Measurements from ENCODE around the gene NUCB2. TPM values are rescaled to one million over a fixed set of nuclear protein-coding genes. Genes with fewer than 3 reads are reported as not detected.

NUCB2 gene
- total and polyA plus RNA-seq, 10 of the 15 experiments (the other 5 are each of a cell fraction or from before 2014, with no cell fraction given) = 16.0 to 74.1 (median 52.1) TPM

DNA sequence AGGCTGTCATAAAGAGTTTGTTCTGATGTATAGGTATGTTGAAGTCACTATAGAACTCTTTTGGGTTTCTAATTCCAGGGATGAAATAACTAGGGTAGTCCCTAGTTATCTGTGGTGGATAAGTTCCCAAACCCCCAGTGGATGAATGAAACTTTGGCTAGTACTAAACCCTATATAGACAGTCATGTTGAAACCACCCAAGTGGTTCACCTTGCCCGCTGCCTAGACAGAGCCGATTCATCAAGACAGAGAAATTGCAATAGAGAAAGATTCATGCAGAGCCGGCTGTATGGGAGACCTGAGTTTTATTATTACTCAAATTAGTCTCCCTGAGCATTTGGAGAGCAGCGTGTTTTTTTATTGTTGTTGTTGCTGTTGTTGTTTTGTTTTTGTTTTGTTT is 23.8 kb upstream of the NUCB2 start:
- ATAC-seq (no peak), DNase-seq (ENCODE audit: low read depth, low spot score) (no peak), FAIRE-seq (no peak)
- Histone ChIP-seq H2AFZ (ENCODE audit: control insufficient read depth, low read depth, low read length) (no peak overlapping the region), H4K20me1 (ENCODE audit: control insufficient read depth, insufficient read depth) (no peaks in the 10 kb centered on the region), H3K9me3 (replicated peaks; ENCODE audit: control insufficient read depth, insufficient read depth, low read length) (no peaks in the 10 kb centered on the region), H3K27me3 (replicated peaks in 1 of 2; ENCODE audit: control insufficient read depth in 2 of 2, insufficient read depth in 2 of 2, low read length in 1 of 2) (peaks cover 0 to 3% of the 10 kb centered on the region in 2 experiments; a peak in 1 of 4 replicates), H3K4me1 (ENCODE audit: control insufficient read depth, insufficient read depth, low read length) (no peaks in the 10 kb centered on the region), H3K79me2 (ENCODE audit: control insufficient read depth, insufficient read depth, low read length) (no peaks in the 10 kb centered on the region), H3K36me3 (ENCODE audit: control insufficient read depth in 2 of 2, insufficient read depth in 2 of 2, low read length in 1 of 2) (no peaks in the 10 kb centered on the region), H3K4me3 (no peak overlapping the region), H3K4me2 (ENCODE audit: control insufficient read depth, insufficient read depth) (no peak overlapping the region), H3K27ac (ENCODE audit: control insufficient read depth, insufficient read depth) (no peak overlapping the region), H3K9ac (ENCODE audit: control insufficient read depth, insufficient read depth, low read length) (no peak overlapping the region)
- in situ Hi-C loops (cut with MboI) = no loop called here
- SMC1A ChIA-PET (ENCODE audit: uncharacterized antibody, unreplicated experiment) = no interaction called here
- CTCF ChIA-PET = interaction anchor here (1.3 kb wide), 1 partner anchor 23 kb away, joined by 4 read pairs; no protein-coding TSS in a partner anchor
- intact Hi-C loops (cut with micrococcal nuclease; ENCODE audit: unreplicated experiment) = no loop called here
- RAD21 ChIA-PET (ENCODE audit: unreplicated experiment) = no interaction called here
- BruUV-seq (replicated peaks) = no TSS peak
- POLR2A ChIA-PET = no interaction called here
- WGBS (ENCODE audit: insufficient coverage, insufficient replicate concordance, low lambda C conversion rate, missing lambda C conversion rate) = 16% methylated on average over 4 of the region's 4 CpGs
- TF ChIP-seq ETV6 (conservative IDR thresholded peaks at IDR 0.05 in 1 of 2, IDR thresholded peaks at IDR 0.05 in 1 of 2; ENCODE audit: borderline replicate concordance in 1 of 2, low read depth in 1 of 2) (no peak), TAF1 (IDR thresholded peaks at IDR 0.05; ENCODE audit: borderline replicate concordance, low read depth, low read length) (no peak), PAX5 (IDR thresholded peaks at IDR 0.05; ENCODE audit: borderline replicate concordance, low read depth, low read length) (no peak), BCLAF1 (IDR thresholded peaks at IDR 0.05) (no peak), MTA2 (IDR thresholded peaks at IDR 0.05; ENCODE audit: low read depth) (no peak), ESRRA (IDR thresholded peaks at IDR 0.05; ENCODE audit: low read length) (no peak), KDM1A (IDR thresholded peaks at IDR 0.05; ENCODE audit: borderline replicate concordance) (no peak), RBBP5 (conservative IDR thresholded peaks at IDR 0.05) (no peak), YBX1 (IDR thresholded peaks at IDR 0.05) (no peak), EP300 (IDR thresholded peaks at IDR 0.05; ENCODE audit: borderline replicate concordance in 1 of 2, control insufficient read depth in 1 of 2, low read depth in 2 of 2, low read length in 2 of 2) (no peak), NFIC (IDR thresholded peaks at IDR 0.05; ENCODE audit: low read depth, low read length) (no peak), SIN3A (IDR thresholded peaks at IDR 0.05; ENCODE audit: low read depth, low read length) (no peak), SUZ12 (IDR thresholded peaks at IDR 0.05; ENCODE audit: unreplicated experiment) (no peak), TCF3 (IDR thresholded peaks at IDR 0.05; ENCODE audit: borderline replicate concordance, insufficient read depth, low read depth, low read length) (no peak), SUPT20H (IDR thresholded peaks at IDR 0.05; ENCODE audit: borderline replicate concordance, control insufficient read depth, low read depth, low read length) (no peak), EZH2 (IDR thresholded peaks at IDR 0.05; ENCODE audit: borderline replicate concordance, control insufficient read depth, low read depth, low read length) (no peak), IRF4 (IDR thresholded peaks at IDR 0.05; ENCODE audit: low read depth, low read length) (no peak), SMARCA5 (IDR thresholded peaks at IDR 0.05) (no peak), ZBTB4 (CRISPR knock-in tag; IDR thresholded peaks at IDR 0.05) (no peak), TARDBP (IDR thresholded peaks at IDR 0.05; ENCODE audit: borderline replicate concordance) (no peak)

All from GM12878 (cell line).